ENCODE data around the gene SNX11.

SNX11 gene

DNA sequence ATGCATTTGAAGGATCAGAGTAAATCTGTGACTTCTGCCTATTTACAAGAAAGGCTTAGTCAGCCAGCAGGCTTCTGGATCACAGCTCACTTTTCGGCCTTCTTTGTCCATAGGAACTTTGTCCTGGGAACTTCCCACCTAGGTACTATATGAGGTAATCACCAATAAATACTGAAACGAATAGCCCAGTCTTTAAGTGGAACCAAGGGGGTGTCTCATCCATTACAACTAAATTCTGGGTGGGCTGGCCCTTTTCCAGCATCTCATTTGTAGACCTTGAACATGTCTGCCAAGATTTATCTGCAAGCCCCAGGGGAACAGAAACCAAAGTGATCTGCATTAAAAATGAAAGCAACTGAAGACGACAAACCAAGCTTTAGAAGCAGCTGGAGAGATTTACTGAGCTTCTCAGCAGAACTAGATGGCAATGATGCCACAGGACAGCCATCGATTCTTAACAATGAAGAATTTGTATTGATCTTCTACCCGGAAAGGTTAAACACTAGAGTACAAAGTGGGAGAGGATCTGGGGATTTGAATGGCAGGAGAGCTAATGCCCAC lies 55.5 kb downstream of the SNX11 start:
- Histone ChIP-seq H3K4me3 (no peak overlapping the region), H3K27ac (no peak overlapping the region)
- no peak for DNase-seq (ENCODE audit: low spot score)
- TF ChIP-seq, protein P1, sequence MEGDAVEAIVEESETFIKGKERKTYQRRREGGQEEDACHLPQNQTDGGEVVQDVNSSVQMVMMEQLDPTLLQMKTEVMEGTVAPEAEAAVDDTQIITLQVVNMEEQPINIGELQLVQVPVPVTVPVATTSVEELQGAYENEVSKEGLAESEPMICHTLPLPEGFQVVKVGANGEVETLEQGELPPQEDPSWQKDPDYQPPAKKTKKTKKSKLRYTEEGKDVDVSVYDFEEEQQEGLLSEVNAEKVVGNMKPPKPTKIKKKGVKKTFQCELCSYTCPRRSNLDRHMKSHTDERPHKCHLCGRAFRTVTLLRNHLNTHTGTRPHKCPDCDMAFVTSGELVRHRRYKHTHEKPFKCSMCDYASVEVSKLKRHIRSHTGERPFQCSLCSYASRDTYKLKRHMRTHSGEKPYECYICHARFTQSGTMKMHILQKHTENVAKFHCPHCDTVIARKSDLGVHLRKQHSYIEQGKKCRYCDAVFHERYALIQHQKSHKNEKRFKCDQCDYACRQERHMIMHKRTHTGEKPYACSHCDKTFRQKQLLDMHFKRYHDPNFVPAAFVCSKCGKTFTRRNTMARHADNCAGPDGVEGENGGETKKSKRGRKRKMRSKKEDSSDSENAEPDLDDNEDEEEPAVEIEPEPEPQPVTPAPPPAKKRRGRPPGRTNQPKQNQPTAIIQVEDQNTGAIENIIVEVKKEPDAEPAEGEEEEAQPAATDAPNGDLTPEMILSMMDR (IDR thresholded peaks at IDR 0.05) = no peak

- H3K4me3 ChIP-seq = no peak overlapping the region
- TF ChIP-seq, protein P1 (IDR thresholded peaks at IDR 0.05) = no peak
- no peak overlapping the region for H3K27ac ChIP-seq
- DNase-seq (ENCODE audit: low spot score) = no peak
These were observed 56.2 kb downstream of the SNX11 start for GRCh38 chr17:48163809-48164208.

- Histone ChIP-seq H3K27ac (no peak overlapping the region), H3K4me3 (no peak overlapping the region)
- no peak for DNase-seq (ENCODE audit: low spot score)
- TF ChIP-seq, protein P1 (IDR thresholded peaks at IDR 0.05) = no peak
These were observed 62.4 kb downstream of the SNX11 start for GRCh38 chr17:48169926-48170325.
